HG02798 (cell line): Measurements from ENCODE around the gene PNMT.
A peak's percentile ranks its signal among the peaks of the same experiment; 100 is the strongest.

Source experiments
- ATAC-seq: cut with Tn5 transposase; IDR thresholded peaks from one replicate; pipeline ENCODE4 v1.9.1; 2021; ENCODE audit warnings: mild to moderate bottlenecking; ENCODE audit not compliant: unreplicated experiment, poor library complexity

The PNMT gene

DNA sequence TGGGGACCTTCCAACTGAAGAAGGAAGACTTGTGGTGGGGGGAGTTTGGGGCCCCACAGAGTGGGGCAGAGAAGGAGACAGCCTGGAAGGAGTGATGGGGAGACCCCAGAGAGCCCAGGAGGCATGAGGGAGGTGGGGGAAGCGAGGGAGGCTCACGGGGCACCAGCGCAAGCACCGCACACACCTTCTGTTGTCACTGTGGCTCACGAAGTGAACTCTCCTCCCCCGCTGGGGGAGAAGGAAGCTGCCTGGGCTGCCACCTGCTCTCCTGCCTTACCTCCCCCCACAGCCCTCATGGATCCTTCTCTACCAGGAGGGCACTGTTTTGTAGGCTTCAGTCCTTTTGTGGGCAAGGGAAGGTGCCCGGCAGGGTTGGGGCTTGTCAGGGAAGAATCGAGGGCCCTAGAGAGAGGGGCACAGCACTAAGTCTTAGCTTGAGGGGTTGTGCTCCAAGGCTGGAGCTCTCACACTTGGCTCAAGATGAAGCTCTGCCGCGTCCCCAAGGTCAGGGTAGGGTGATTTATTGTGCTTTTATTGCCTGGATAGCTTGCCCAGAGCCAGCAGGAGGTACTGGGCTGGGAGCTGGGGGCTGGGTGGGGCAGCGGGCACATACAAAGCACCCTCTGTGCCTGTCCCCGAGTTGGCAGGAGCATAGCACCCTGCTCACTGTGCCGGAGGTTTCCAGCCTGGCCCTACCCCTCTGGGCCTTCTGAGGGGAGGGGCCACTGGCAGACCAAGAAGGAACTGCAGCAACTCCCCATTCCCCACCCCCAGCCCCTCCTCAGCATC, 35.9 kb upstream of the PNMT start:
- ATAC-seq: no peak

DNA sequence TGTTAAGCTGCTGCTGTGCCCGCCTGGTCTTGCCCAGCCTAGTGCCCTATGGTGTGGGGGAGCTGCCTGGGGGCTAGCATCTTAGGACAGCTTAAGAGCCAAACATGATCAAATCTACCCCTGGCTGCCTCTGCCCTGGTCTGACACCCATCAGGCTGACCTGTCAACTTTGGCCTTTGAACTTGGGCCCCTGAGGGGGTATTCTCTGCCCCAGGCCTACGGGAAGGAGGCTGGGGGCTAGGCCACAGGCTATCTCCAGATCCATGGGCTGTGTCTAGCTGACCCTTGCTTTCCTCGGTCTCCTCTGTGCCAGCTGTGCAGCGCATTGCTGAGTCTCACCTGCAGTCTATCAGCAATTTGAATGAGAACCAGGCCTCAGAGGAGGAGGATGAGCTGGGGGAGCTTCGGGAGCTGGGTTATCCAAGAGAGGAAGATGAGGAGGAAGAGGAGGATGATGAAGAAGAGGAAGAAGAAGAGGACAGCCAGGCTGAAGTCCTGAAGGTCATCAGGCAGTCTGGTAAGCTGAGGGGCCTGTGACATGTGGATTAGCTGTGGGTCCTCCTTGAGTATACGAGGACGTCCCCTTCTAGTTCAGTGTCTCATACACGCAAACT, 34.6 kb upstream of the PNMT start:
- no peak for ATAC-seq

DNA sequence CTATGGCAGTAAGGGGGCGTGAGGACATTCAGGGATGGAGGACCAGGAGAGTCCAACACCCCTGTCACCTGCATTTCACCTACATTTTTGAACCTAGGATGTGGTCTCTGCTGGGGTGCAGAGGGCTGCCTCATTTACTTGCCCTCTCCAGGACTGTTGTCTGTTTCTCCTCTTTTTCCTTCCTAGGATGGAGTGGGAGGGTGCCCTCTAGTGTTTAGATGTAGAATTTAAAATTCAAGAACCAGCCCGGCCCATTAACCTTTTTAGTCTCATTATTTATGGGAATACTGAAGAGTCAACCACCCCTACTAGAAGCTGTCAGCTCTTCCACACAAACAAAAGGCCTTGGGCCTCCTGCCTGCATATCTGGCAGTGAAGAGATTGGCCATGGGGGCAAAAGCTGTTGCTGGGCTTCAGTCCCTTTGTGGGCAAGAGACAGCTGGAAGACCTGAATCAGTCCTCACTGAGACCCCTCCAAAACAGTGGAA, 33.8 kb upstream of the PNMT start:
- no peak for ATAC-seq

DNA sequence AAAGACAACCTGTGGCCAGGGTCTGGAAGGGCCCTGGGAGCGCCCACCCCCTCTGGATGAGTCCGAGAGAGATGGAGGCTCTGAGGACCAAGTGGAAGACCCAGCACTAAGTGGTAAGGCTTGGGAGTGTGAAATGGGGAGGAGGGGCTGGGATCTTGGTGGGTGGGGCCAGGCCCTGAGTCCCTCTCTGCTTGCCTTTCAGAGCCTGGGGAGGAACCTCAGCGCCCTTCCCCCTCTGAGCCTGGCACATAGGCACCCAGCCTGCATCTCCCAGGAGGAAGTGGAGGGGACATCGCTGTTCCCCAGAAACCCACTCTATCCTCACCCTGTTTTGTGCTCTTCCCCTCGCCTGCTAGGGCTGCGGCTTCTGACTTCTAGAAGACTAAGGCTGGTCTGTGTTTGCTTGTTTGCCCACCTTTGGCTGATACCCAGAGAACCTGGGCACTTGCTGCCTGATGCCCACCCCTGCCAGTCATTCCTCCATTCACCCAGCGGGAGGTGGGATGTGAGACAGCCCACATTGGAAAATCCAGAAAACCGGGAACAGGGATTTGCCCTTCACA, 32.6 kb upstream of the PNMT start:
- ATAC-seq: no peak

DNA sequence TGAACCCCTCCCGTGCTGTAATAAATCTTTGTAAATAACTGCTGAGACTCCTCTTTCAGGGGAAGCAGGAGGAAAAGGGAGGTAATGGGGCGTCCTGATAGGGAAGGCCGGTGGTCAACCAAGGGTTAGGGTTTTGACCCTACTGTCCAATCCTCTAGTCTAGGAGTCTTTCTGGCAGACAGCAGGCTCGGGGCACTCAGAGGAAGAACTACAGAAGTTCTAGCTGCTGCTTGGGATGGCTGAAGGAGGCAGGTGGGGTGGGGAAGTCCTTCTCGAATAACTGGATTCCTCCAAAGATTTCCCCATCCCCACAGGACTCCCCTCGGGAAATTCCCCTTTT, 31.7 kb upstream of the PNMT start:
- no peak for ATAC-seq

DNA sequence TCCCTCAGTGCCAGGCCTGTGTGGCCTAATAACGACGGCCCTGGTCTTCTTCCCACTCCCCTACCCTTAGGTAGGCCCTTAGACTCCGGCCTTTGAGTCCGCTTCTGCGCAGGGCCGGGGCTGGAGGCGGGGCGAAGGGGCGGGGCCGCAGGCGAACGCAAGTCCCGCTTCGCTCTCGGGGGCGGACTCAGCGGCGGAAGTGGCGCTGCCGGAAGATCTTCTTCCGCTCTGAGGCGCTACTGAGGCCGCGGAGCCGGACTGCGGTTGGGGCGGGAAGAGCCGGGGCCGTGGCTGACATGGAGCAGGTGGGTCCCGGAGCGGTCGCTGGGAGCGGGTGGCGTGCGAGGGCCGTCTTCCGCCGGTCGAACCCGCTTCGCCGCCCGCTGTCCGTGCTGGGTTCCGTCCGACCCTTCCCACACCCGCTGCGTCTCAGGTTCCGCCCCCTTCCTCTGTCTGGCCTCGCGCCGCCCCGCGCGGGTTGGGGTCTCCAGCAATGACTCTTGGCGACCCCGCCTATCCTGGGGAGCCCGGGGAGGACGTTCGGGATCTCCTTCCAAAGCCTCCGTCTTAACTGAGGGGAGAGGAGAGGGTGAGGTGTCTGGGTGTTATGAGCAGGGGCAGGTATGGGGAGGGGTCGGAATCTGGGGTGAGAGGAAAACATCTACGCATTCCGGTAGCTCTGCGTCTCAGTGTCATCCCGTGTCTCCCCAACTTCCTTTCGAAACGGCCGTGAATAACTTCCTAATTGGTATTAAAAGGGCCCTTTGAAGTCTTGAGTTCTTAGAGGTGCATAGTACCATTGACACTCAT, 31.1 kb upstream of the PNMT start, which contains the start of gene STARD3:
Gene STARD3, plus strand, starts transcription at position 218 of the 810 bp plus-strand sequence. CDS start 16,388 bp downstream, outside the sequence.
- ATAC-seq: peak; percentile 84

DNA sequence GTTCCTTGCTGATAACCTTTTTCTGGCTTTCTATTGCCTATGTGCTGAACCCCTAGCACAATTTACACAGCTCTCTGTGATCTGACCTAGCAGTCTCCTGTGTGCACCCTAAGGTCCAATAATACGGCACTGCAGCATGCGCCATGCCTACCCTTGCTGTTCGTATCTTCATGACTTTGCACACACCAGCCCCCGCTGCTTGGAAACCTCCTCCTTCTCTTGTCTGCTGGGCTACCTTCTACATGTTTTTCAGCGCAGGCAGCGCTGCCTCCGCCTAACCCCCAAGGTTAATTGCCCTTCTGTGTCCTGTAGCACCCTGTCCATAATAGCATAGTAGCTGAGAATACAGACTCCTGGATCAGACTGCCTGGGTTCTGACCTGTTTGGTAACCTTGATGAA, 29.9 kb upstream of the PNMT start:
- no peak for ATAC-seq

DNA sequence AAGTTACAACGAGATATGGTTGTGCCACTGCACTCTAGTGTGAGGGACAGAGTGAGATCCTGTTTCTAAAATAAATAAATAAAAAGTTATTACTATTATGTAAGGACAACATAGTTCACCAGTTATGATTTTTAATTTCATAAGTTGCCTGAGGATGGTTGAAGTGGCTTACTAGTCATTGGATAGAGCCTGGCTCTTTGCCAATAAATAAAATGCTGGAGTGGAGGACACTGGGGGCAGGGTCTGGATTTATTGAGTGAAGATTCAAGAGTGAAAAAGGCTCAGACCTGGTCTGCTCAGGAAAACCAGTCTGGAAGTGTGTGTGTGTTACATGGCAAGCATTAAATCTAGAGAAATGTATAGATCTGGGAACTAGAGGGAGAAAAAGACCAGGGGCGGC, 29.2 kb upstream of the PNMT start:
- ATAC-seq: no peak

DNA sequence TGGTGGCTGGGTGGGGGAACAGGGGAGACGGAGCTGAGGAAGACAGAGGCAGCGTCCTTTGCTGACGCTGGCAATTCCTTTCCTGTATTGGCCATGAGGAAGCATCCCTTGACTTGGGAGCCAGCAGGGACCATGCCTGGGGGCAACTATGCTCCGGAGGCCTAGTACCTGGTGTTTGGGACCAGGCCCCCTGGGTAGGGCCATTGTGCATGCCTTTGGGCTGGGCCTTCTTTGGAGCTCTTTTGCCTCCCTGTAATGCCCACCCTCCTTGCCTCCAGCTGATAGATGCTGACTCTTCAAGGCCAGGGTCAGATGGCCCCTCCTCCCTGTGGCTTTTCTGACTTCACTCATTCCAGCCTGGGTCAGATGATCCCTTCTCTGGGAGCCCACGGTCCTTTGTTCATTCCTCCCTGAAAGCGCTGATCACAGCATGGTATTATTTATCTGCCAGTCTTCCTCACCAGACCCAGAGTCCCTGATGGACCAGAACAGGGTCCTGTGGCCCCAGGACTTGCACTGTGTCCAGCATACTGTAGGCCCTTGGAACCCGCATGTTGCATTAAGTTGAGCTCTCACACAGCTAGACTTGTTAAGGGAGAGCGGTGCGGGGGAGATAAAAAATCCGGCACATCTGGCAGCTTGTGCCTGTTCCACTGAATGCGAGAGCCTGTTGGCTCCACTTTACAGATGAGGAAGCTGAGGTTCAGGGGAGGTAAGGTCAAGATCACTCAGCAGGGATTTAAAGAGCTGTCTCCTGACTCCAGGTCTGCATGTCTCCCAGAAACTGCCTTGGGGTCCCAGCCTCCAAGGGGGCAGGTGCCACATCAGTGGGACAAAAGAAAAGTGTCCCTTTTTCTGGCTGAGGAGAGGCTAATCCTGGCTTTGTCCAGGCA, 28.4 kb upstream of the PNMT start:
- ATAC-seq: no peak

DNA sequence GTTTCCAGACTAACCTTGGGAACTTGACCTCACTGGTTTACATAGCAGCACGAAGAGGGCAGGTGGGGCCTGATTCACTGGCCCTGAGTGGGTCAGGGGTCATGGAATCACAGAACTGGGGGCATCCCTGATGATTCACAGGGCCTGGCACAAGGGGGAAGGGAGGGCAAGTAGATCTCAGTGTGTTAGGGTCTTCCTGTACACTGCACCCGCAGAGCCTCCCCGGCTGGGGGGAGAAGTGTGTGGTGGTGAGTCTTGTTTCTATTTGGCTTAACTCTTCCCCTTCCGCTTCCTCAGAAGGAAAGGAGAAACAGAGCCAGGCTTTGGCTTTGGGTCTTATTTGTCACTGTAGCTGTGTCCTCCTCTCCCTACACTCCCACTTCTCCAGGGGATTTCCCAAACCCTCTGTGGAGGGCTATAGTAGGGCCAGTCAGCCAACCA, 27.6 kb upstream of the PNMT start:
- no peak for ATAC-seq

DNA sequence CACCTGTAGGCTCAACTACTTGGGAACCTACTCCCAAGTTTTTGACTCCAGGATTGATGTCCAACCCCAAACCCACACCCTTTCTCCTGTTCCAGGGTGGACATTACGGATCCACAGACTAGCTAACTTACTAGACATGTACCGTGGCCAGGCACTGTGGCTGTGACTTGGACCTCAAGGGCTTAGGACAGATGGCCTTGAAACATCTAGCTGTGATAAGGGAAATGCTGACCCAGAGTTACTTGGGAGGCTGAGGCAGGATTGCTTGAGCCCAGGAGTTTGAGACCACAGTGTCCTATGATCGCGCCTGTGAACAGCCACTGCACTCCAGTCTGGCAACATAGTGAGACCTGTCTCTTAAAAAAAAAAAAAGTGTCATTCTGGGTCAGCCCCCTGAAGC, 27.2 kb upstream of the PNMT start:
- no peak for ATAC-seq

DNA sequence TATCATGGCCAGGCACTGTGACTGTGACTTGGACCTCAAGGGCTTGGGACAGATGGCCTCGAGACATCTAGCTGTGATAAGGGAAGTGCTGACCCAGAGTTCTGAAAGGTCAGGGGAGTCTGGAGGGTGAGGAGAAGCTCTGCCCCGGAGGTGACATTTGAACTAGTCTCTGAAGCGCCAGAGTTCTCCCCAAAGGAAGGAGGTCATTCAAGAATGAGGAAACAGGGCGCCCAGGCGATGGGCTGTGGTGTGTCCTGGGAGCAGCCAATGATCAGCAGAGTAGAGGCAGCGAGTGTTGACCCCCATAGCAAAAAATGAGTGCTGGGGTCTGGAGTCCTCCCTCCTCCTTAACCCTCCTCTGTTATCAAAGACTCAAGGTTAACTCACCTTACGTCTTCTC, 26.4 kb upstream of the PNMT start:
- ATAC-seq: no peak

DNA sequence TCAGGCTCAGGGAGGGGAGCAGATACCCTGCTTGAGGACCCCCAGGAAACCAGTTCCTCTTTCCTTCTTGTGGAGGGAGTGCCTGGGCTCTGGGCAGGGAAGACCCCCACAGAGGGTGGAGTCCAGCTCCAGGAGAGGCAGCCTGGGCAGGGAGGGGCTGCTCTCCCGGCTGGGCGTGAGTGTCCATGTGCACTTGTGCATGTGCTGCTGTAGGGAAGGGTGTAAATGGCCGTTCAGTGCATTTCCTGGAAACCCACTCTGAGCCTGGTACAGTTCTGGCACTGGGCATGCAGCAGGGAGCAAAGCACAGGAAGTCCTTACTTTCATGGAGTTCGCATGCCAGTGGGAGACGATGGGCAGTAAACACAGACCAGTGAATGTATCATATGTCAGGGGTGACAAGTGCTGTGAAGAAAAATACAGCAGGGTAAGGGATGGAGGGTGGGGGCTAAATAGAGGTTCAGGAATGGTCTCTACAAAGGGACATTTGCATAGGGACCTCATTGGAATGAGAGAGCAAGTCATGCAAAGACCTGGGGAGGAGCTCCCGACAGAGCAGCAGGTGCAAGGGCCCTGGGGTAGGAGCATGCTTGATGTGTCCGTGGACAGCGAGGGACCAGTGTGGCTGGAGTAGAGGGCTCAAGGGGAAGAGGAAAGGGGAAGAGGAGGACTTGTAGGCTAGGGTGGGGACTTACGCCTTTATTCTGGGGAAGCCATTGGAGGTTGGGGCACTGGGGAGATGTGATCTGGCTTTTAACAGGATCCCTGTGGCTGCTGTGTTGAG, 25.8 kb upstream of the PNMT start:
- ATAC-seq: no peak

DNA sequence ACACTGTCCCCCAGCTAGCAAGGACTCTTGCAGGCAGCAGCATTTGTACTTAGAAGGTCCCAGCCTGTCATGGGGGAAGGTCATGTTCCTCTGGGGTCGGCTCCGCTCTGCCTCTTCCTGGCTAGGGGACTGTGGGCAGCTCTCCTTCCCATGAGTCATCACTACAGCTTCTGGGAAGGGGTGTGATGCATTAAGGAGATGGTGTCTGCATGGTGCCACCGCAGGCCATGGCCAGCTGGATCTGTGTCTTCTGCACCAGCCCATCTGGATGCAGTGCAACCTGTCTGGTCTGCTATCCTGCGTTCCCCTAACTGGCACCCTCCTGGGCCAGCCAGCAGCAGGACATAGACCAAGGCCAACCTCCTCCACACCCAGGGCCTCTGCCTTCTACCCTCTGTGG, 25.0 kb upstream of the PNMT start:
- no peak for ATAC-seq

DNA sequence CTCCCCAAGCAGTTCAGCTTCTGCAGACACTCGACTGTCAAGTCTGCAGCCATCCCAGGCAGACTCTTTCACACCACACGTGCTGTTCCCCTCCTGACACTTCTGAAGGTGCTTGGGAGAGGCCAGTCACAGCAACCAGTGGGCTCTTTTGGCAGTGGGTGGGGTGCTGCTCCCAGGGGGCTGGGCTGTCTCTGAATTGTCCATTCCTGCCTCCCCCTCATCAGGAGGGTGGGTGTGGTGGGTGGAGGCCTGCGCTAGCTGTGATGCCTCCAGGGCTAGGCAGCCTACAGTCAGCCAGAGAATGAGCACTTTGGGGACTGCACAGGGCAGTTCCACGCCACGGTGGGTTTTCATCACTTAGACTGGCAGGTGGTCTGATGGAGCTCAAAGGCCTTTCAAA, 21.0 kb upstream of the PNMT start:
- ATAC-seq: no peak

DNA sequence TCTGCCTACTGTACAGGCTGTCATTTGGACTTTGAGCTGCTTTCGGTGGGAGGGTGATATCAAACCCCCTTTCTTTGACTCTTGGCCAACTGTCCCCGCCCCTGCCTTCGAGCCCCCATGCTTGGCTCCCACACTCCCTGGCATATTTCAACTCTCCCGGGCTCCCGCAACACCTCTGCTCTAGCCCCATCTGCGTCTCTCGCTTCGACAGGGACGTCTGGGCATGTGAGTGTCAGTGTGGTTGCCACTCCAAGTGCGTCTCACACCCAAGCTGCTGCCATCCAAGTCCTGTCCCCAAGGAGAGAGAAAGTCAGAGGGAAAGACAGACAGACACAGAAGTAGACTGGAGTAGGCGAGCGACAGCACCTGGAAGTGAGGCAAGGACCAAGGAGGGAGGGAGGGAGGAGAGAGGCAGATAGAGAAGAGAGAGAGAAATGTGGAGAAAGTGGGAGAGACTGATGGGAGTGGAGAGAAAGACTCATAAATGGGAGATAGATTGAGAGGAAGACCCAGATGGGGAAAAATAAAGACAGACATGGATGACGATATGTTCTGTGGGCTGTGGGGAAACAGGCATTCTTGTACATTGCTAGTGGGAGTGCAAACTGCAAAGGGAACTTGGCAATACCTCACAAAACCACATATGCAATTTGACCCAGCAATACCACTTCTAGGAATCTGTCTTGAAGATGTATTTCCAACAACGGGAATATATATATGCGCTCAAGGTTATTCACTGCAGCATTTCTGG, 19.5 kb upstream of the PNMT start:
- ATAC-seq: no peak

DNA sequence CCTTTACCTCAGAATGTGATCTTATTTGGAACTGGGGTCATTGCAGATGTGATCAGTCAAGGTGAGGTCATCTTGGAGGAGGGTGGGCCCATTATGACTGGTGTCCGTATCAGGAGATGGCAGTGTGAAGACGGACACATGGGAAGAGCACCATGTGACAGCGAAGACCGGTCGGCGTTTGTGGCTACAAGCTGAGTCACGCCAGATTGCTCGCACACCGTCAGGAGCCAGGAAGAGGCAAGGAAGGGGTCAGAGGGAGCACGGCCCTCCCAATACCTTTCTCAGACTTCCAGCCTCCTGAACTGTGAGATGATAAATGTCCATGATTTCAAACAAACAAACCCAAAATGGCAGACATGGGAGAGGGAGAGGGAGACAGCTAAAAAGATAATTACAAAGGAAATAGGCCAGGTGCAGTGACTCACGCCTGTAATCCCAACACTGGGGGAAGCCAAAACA, 18.1 kb upstream of the PNMT start:
- ATAC-seq: no peak

DNA sequence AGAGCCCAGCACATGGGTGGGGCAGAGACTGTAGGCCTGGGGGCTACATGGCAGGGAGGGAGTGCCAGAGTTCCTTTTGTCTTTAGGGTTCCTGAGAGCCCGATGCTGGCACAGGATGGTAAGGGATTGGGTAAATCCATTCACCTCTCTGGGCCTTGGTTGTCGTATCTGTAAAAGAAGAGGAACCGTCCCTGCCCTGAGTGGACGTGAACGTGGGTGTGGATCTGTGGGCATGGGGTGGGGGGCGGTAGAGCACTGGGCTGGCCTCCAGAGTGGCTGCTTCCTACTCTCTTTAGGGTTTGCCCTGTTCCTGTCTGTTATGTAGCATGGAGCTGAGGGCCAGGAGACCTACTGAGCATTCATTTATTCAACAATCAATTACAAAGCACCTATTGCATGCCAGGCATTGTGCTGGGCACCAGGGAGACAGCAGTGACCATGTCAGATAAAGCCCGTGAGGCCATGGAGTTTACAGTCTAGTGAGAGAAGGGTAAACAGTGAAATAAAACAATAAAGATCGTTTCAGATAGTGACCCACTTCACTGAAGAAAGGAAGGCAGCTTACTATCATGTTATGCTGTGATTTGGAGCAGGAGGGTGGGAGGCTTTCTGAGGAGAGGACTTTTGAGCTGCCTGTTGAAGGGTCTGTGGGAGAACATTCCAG, 16.2 kb upstream of the PNMT start:
- no peak for ATAC-seq
